T-helper 1 cell treated with Interleukin-12 subunit alpha and Interleukin-12 subunit beta and Interleukin-4 antibody, amounts not matched to agents 30 μg/mL and 1 μg/mL, for 36 hours (primary cell): ENCODE results near the gene TARP.
"Not testable (repeated sequence)": the region's sequence is repeated elsewhere in the genome, so short reads cannot be mapped to it uniquely, and the experiment has no call there.

ENCODE experiments used
- H3K27ac Mint-ChIP-seq: one replicate; pipeline ENCODE4 v1.8.0; 2021; ENCODE audit warnings: mild to moderate bottlenecking, mixed read lengths
- H3K27me3 Mint-ChIP-seq: one replicate; pipeline ENCODE4 v1.8.0; 2021; ENCODE audit warnings: low read depth, mixed read lengths
- H3K36me3 Mint-ChIP-seq: one replicate; pipeline ENCODE4 v1.8.0; 2021; ENCODE audit warnings: low read depth, mixed read lengths
- H3K4me1 Mint-ChIP-seq: one replicate; pipeline ENCODE4 v1.8.0; 2021; ENCODE audit warnings: low read depth, mixed read lengths
- H3K4me3 Mint-ChIP-seq: one replicate; pipeline ENCODE4 v1.8.0; 2021; ENCODE audit warnings: mild to moderate bottlenecking, moderate library complexity, mixed read lengths
- H3K9me3 Mint-ChIP-seq: one replicate; pipeline ENCODE4 v1.8.0; 2021; ENCODE audit warnings: mixed read lengths

Gene TARP

DNA sequence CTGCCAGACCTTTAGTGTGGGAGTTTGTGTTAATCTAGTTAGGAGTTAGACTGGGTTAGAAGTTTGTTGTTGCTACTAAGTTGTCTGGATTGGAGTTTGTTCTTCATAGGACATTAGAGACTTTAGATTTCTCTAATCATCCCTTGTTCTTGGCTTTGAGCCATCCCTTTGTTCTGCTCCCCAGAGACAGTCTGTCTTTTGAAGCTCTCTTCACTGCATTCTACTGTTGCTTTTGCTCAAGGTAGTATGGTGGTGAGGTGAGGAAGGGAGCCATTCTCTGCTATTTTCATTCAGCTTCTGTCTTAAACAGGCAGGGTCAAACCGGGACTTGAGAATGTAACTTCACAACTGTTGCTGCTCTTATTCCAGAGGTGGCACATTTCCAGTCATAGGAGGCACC is 10.4 kb upstream of the TARP start:
- no peak overlapping the region for H3K4me3 Mint-ChIP-seq
- no peaks in the 10 kb centered on the region for H3K27me3 Mint-ChIP-seq
- H3K4me1 Mint-ChIP-seq, result no peaks in the 10 kb centered on the region
- H3K9me3 Mint-ChIP-seq, result no peaks in the 10 kb centered on the region
- no peak overlapping the region for H3K27ac Mint-ChIP-seq
- no peaks in the 10 kb centered on the region for H3K36me3 Mint-ChIP-seq

DNA sequence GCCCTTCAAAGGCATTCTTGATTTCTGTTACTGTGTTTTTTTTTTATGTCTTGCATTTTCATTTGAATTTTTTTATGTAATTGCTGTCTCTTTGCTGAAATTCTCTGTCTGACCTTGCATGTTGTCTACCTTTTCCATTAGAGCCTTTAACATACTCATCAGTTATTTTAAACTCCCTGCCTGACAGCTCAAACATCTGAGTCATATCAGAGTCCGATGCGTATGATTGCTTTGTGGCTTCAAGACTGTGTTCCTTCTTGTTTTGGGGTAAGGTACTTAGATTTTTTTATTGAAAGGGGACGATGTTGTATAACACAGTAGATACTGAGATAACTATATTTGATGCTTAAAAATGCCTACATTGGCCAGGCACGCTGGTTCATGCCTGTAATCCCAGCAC is 9.7 kb upstream of the TARP start:
- Mint-ChIP-seq H3K9me3 (no peaks in the 10 kb centered on the region), H3K36me3 (no peaks in the 10 kb centered on the region), H3K27ac (no peak overlapping the region), H3K27me3 (no peaks in the 10 kb centered on the region), H3K4me1 (no peaks in the 10 kb centered on the region), H3K4me3 (no peak overlapping the region)

DNA sequence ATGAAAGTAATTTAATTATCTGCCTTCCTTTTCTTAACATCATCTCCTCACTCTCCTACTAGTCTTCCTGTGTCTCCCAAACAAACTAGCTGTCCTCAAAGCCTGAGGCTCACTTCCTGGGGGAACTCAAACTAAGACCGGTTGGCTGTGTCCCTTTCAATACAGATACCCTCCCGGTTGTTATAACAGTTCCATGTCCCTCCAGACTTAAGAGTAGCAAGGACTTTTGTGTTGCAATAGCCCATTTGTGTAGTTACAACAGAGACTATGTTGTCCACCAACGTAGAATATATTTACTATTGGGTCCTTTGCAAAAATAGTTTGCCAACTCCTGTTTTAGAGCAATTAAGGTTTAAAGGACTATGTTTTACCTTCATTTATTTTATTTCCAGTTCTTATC is 8.6 kb upstream of the TARP start:
- Mint-ChIP-seq H3K27ac (no peak overlapping the region), H3K4me3 (no peak overlapping the region), H3K27me3 (no peaks in the 10 kb centered on the region), H3K36me3 (no peaks in the 10 kb centered on the region), H3K9me3 (no peaks in the 10 kb centered on the region), H3K4me1 (no peaks in the 10 kb centered on the region)

DNA sequence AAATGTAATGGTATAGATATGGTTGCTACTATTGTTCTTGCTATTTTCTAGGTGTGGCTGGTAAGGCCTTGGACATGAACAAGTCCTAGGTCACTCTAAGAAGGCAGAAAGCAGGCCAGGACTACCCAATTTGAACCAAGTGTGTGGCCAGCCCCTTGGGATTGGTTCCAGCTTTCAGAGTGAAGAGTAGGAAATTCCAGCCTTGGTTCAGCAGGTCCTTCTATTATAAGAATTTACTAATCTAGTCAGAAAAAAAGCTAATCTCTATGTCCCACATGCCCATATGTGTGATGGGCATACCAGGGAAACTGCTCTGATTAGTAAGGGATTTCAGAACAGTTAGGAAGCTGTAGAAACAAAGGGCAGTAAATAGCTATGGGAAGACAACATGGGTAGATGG is 7.8 kb upstream of the TARP start:
- Mint-ChIP-seq H3K36me3 (no peaks in the 10 kb centered on the region), H3K9me3 (no peaks in the 10 kb centered on the region), H3K4me1 (no peaks in the 10 kb centered on the region), H3K4me3 (no peak overlapping the region), H3K27me3 (no peaks in the 10 kb centered on the region), H3K27ac (no peak overlapping the region)

DNA sequence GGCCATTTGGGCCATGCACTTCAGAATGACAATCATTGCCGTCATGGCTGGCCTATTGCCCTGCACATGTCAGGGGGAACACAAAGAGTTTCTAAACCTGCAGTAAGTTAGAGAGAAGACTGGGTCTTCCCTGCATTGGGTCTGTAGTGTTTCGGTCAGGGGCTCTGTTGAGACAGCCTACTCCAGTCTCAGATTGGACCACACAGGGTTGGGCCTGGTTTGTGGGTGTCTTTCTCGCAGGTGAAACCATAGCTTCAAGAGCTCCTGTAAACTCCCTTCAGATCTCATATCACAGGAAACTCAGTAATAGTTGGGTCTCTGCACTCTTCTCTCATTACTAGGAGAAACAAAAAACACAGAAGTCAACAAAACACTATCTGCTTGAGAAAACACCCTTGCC is 7.3 kb upstream of the TARP start:
- H3K27me3 Mint-ChIP-seq, result no peaks in the 10 kb centered on the region
- H3K4me3 Mint-ChIP-seq, result no peak overlapping the region
- no peaks in the 10 kb centered on the region for H3K9me3 Mint-ChIP-seq
- no peak overlapping the region for H3K27ac Mint-ChIP-seq
- no peaks in the 10 kb centered on the region for H3K4me1 Mint-ChIP-seq
- H3K36me3 Mint-ChIP-seq, result no peaks in the 10 kb centered on the region

DNA sequence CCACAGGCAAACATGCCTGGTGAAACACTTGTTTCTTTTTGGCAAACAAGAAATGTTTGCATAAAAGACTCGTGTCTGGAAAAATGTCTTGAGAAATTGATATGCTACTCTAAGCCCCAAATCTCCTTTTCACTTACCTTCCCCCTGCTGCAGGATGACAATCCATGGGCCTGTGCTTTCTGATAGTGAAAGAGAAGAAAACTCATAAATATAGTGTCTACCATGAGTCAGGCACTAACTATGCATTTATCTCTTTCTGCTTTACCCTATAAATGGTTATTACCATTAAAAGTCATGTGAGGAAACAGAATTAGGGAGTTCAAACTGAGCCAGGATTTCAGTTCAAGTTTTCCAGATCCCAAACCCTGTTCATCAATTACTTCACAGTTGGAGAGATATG is 6.6 kb upstream of the TARP start:
- Mint-ChIP-seq H3K9me3 (no peaks in the 10 kb centered on the region), H3K4me1 (no peaks in the 10 kb centered on the region), H3K27ac (no peak overlapping the region), H3K27me3 (no peaks in the 10 kb centered on the region), H3K36me3 (no peaks in the 10 kb centered on the region), H3K4me3 (no peak overlapping the region)

DNA sequence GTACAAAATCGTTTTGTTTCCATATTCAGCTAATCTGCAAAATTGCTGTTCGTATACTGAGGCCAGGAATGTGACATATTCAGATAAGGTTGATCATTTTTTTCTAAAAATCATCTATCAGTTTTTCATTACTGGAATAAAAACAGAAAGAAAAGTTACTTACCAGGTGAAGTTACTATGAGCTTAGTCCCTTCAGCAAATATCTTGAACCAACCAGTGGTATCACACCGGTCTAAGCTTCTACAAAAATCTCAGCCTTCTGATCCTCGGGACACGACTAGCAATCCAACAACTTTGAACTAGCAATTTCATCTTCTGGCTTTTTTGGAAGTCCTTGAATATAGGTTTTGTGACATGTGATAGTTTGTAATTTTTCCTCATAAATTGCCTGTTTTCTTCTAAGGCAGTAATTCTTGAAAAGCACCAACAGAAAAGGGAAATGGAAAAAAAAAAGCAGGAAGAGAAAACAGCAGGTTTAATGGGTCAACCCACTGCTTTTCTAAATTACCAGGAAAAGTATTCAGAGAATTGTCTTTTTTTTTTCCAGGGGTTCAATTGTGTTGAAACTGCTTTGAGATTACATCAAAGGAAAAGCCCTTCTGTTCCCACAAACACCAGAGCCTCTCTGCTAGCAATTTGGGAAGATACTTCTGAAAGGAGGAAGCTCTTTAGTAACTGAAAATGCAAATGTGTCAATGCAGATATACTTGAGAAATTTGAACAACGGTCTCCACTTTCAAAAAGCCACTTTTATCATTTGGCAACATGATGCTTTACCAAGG is 2.9 kb upstream of the TARP start:
- peak overlapping the region; percentile 57 for H3K4me3 Mint-ChIP-seq

DNA sequence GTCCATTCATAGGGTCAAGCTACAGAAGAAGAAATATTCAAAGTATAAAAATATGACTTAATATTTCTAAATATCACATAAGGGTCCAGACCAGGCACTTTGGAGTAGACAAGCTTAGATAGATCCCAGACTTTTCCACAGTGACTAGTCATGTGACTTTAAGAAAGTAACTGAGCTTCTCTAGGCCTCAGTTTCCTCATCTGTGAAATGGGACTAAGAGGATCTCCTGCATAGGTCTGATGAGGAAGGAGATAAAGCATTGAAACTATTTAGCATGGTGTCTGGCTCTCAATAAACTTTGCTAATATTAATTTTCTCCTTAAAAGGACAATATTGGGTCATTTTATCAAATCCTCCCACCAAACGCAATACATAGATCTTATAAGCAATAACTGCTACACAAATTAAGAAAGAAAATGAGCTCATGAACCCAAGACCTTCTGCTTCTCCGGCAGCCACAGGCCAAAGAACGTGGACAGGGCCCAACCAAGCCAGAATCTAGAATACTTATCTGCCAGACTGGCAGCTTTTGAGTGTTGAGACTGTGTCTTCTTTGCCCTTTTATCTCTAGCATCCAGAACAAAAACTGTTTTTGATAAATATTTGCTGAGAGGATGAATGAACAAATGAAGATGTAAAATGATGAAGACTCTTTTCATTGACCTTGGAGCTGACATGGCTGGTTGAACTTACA is 1.6 kb upstream of the TARP start:
- Mint-ChIP-seq H3K36me3 (no peaks in the 10 kb centered on the region), H3K4me3 (no peak overlapping the region), H3K27me3 (no peaks in the 10 kb centered on the region), H3K4me1 (no peaks in the 10 kb centered on the region), H3K27ac (no peak overlapping the region), H3K9me3 (no peaks in the 10 kb centered on the region)

More for the DNA sequence above, 2.9 kb upstream of the TARP start:
- no peaks in the 10 kb centered on the region for H3K4me1 Mint-ChIP-seq
- no peak overlapping the region for H3K27ac Mint-ChIP-seq
- no peaks in the 10 kb centered on the region for H3K27me3 Mint-ChIP-seq
- H3K9me3 Mint-ChIP-seq, result no peaks in the 10 kb centered on the region
- H3K36me3 Mint-ChIP-seq, result no peaks in the 10 kb centered on the region

DNA sequence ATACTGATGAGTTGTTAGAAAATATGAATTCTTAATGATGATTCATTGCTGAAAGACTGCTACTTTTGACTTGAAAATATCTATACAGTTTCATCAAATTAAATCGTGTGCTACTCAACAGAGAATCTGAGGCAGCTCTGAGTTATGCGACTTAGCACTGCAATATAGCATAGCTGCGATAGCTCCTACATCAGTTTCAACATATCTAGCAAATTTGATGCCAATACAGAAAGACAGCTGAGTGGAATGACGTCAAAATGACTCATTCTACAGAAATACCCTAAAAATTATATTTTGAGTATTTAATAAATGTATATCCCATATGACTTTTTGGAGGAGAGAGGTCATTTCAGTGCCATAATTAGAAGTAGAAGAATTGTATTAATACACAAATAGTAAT is 1.1 kb upstream of the TARP start:
- Mint-ChIP-seq H3K27me3 (no peaks in the 10 kb centered on the region), H3K4me3 (no peak overlapping the region), H3K4me1 (no peaks in the 10 kb centered on the region), H3K27ac (no peak overlapping the region), H3K36me3 (no peaks in the 10 kb centered on the region), H3K9me3 (no peaks in the 10 kb centered on the region)

DNA sequence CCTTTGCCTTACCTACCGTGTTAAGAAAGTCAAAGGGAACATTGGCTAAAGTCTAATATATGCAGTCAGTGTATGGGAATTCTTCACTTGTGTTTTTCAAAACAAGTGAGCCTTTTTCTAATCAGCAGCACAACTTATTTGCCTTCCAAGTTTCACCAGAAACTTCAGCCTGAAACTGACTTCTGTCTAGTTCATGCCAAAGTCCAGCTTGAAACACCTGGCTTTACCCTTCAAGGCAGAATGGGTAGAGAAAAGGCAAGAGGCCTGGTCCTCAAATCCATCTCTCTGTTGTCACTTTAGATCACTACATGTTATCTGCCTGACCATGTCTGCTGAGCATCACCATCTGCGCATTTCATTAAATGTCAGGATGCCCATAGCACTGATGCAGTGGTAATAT is 3.0 kb downstream of the TARP start:
- H3K4me1 Mint-ChIP-seq, H3K27me3 Mint-ChIP-seq, H3K9me3 Mint-ChIP-seq, H3K36me3 Mint-ChIP-seq, H3K4me3 Mint-ChIP-seq, H3K27ac Mint-ChIP-seq: not testable (repeated sequence)

DNA sequence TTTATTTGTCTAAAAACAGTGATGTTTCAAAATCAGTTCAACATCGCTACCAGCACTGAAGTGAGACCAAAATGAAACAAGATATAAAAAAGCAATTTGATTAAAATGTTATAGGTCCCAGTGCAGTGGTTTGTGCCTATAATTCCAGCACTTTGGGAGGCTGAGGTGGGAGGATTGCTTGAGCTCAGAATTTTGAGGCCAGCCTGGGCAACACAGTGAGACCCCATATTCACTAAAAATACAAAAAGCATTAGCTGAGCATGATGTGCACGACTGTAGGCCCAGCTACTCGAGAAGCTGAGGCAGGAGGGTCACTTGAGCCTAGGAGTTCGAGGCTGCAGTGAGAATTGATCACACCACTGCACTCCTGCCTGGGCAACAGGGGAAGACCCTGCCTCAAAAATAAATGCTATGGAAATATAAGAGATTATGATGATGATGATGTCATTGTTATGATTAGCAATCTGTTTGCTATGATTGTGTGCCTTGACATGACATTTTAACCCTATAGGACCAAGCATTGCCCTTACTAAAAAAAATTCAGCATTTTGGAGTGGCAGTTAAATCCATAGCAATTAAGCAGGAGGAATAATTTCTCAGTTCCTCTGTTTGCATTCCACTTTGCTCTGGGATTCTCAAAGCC is 3.6 kb downstream of the TARP start:
- H3K36me3 Mint-ChIP-seq, H3K27me3 Mint-ChIP-seq, H3K9me3 Mint-ChIP-seq, H3K4me1 Mint-ChIP-seq, H3K27ac Mint-ChIP-seq, H3K4me3 Mint-ChIP-seq: not testable (repeated sequence)

DNA sequence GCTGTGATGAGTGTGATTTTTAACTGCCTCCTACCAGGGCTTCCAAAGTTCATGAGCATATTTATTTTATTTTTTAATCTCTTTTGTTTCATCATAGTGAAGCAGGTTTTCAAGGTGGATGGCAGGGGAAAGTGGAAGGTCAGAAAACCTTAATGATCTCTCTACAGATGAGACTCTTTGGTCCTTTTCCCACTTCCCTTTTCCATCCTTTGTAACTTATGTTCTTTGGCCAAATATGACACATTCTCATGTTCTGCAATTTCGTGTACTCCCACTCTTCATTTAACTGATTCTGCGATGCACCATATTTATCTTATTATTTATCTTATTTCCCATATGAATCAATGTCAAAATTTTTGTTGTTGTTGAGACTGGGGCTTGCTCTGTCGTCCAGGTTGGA is 7.5 kb downstream of the TARP start:
- not testable (repeated sequence) for H3K36me3 Mint-ChIP-seq, H3K4me3 Mint-ChIP-seq, H3K27me3 Mint-ChIP-seq, H3K27ac Mint-ChIP-seq, H3K9me3 Mint-ChIP-seq, H3K4me1 Mint-ChIP-seq

DNA sequence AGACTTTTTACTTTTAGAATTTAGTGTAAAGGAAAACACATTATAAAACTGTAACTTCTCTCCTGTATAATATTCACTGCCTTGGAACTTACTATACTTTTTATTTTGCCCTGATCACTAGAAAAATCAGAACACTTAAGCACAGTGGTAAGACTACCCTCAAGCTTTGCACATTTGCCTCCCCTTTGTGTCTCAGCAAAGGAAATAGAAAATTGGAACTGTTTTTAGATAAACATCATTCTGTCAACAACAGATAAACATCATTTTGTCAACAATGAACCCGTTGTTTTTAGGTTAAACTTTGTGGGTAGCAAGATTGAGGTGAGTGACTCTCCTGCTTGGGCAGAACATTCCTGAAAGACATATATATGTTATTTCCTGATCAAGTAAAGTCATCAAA is 8.8 kb downstream of the TARP start:
- not testable (repeated sequence) for H3K36me3 Mint-ChIP-seq, H3K9me3 Mint-ChIP-seq, H3K4me1 Mint-ChIP-seq, H3K27ac Mint-ChIP-seq, H3K27me3 Mint-ChIP-seq
- H3K4me3 Mint-ChIP-seq, result peak overlapping the region; percentile 4

DNA sequence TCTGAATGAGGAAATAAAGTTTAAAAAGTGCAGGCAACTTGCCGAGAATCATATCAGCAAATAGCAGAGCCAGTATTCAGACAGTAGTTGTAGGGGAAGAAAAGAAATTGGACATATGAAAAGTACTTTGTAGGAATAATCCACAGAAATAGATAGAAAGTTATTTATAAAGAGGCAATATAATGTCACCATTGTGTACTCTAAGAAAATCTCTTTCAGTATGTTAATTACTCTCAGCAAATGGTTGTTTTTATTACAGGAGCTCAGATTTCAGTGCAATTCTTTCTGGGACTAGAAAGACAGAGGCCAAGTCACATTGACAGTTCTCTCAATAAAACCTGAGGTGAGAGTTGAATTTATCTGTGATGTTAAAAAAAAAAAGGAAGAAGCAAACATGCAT is 10.2 kb downstream of the TARP start:
- not testable (repeated sequence) for H3K4me1 Mint-ChIP-seq, H3K4me3 Mint-ChIP-seq, H3K36me3 Mint-ChIP-seq, H3K27me3 Mint-ChIP-seq, H3K27ac Mint-ChIP-seq, H3K9me3 Mint-ChIP-seq

DNA sequence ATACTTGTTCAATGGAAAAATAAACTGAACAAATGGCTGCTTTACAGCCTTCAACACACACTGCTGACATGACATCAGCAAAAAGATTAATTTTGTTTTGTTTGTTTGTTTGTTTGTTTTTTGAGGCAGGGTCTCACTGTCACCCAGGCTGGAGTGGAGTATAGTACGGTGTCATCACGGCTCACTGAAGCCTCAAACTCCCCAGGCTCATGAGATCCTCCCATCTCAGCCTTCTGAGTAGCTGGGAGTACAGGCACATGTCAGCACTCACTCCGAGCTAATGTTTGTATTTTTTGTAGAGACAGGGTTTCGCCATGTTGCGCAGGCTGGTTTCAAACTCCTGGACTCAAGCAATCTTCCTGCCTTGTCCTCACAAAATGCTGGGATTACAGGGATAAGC is 10.9 kb downstream of the TARP start:
- H3K27ac Mint-ChIP-seq, result no peak overlapping the region
- no peaks in the 10 kb centered on the region for H3K36me3 Mint-ChIP-seq
- no peak overlapping the region for H3K4me3 Mint-ChIP-seq
- no peaks in the 10 kb centered on the region for H3K27me3 Mint-ChIP-seq
- peaks cover 3% of the 10 kb centered on the region for H3K4me1 Mint-ChIP-seq
- no peaks in the 10 kb centered on the region for H3K9me3 Mint-ChIP-seq
